Measurements from ENCODE around the gene SHROOM1.

GRCh38 chr5:132825834-132826391, 4.5 kb downstream of the SHROOM1 start:
- TF ChIP-seq POLR2A (IDR thresholded peaks at IDR 0.05) (no peak), CTCF (IDR thresholded peaks at IDR 0.05) (no peak), EP300 (IDR thresholded peaks at IDR 0.05) (no peak)
